Kidney glomerular epithelial cell (primary cell): ENCODE measurements around the gene FER1L5.

Experiments used
- DNase-seq: peaks from one replicate; lab custom pipeline; 2025; lab: John Stamatoyannopoulos, UW

Gene FER1L5

GRCh38 chr2:96747061-96747617 is 104.6 kb downstream of the FER1L5 start:
- no peak for DNase-seq

GRCh38 chr2:96751800-96752199 is 109.2 kb downstream of the FER1L5 start:
- DNase-seq = no peak

GRCh38 chr2:96753661-96754282 is 111.2 kb downstream of the FER1L5 start:
- no peak for DNase-seq

GRCh38 chr2:96754317-96754716 is 111.8 kb downstream of the FER1L5 start:
- DNase-seq = no peak
